DMS114 treated with DMSO at 0.1 percent for 48 hours (cell line): ENCODE data around the gene OR11H6.
"Not testable (repeated sequence)": the region's sequence is repeated elsewhere in the genome, so short reads cannot be mapped to it uniquely, and the experiment has no call there.

Source experiments
- DNase-seq: peaks from one replicate; lab custom pipeline; 2025; ENCODE audit not compliant: unreplicated experiment; lab: John Stamatoyannopoulos, UW

Gene OR11H6, protein sequence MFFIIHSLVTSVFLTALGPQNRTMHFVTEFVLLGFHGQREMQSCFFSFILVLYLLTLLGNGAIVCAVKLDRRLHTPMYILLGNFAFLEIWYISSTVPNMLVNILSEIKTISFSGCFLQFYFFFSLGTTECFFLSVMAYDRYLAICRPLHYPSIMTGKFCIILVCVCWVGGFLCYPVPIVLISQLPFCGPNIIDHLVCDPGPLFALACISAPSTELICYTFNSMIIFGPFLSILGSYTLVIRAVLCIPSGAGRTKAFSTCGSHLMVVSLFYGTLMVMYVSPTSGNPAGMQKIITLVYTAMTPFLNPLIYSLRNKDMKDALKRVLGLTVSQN

DNA sequence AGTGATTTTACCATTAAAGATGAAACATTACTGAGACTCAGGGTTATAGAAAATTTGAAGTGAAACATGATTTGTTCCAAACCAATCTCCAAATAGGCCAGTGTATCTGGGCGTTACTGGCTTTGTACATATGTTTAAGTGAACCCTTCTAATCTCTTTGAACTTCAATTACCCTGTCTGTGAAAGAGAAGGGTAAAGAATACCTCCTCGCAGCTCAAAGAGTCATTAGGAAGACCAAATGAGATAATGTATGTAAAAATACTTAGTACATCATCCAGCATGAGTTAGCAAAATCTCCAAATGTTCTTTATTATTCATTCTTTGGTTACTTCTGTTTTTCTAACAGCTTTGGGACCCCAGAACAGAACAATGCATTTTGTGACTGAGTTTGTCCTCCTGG lies at the start of gene OR11H6:
Gene OR11H6, plus strand, starts transcription at position 301 of the 400 bp plus-strand sequence. Its CDS starts 0 bp downstream, at position 301.
- DNase-seq, result no peak

- DNase-seq, result not testable (repeated sequence)
These were observed 49.3 kb upstream of the OR11H6 start for GRCh38 chr14:20174205-20174604.

DNA sequence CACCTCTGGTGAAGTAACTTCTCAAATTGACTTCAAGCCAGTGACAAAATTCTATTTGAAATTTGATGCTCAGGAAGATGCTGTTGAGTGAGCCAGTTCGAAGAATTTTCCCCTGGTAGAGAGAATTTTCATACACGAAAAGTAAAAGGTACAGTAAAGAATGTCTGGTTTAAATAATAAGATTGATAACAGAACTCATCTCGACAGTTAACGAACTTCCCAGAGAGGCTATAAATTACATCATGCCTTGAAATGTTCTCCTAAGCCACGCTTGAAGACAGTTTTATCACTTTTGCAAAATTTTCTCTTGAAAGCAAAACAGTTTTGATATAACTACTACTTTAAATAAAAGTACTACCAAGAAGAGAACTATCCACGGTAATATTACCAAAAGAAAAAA lies 47.2 kb upstream of the OR11H6 start:
- no peak for DNase-seq

DNA sequence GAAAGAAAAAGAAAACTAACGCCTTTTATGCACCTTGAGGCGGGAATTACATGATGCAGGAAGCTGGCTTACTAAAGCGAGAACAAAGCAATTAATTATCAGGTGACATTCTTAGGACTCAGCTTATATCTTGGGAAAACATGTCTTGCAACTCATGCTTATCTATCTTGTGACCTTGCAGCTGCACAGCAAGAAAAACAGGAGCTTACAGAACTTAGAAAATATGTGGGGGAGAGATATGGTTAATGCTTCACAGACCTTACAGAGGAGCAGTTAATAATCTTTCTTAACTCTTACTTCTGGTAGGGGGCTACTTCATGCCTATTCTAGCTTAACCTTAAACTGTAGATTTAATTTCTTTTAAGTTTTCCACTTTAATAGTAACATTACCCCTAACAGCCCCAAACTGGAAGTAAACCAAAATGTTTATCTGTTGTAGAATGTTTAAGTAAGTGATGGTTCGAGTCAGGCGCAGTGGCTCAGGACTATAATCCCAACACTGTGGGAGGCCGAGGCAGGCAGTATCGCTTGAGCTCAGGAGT lies 46.0 kb upstream of the OR11H6 start:
- no peak for DNase-seq

GRCh38 chr14:20179218-20179617 lies 44.3 kb upstream of the OR11H6 start:
- no peak for DNase-seq

- DNase-seq, result no peak
These were observed 43.6 kb upstream of the OR11H6 start for GRCh38 chr14:20179880-20180279.

GRCh38 chr14:20180486-20180885 lies 43.0 kb upstream of the OR11H6 start:
- DNase-seq, result no peak

- no peak for DNase-seq
These were observed 39.3 kb upstream of the OR11H6 start for GRCh38 chr14:20184181-20184580.

GRCh38 chr14:20190596-20190995 lies 32.9 kb upstream of the OR11H6 start, which contains the start of gene OR11G2:
Gene OR11G2 (plus strand): TSS chr14:20190896. CDS start chr14:20197438, 6,542 bp downstream.
- no peak for DNase-seq

DNA sequence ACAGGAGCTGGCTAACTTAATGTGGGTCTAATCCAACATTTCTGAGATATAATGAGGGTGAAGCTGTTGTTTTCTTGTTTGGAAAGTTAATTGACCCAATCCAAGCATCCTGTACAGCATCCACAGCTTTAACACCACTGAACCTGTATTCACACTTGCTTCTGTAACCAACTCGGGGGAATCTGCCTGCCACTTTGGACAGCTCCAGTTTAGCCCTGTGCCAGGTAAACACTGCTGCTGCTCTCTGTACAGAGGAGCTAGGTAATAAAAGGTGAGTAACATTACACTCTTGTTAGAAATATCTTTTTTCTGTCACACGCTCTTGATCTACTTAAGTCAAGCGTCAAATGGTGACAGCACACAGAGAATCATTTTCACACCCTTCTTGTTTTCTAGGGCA lies 32.1 kb upstream of the OR11H6 start:
- no peak for DNase-seq

- DNase-seq, result no peak
These were observed 29.4 kb upstream of the OR11H6 start for GRCh38 chr14:20194101-20194500.

GRCh38 chr14:20195170-20195569 lies 28.3 kb upstream of the OR11H6 start:
- DNase-seq, result not testable (repeated sequence)

DNA sequence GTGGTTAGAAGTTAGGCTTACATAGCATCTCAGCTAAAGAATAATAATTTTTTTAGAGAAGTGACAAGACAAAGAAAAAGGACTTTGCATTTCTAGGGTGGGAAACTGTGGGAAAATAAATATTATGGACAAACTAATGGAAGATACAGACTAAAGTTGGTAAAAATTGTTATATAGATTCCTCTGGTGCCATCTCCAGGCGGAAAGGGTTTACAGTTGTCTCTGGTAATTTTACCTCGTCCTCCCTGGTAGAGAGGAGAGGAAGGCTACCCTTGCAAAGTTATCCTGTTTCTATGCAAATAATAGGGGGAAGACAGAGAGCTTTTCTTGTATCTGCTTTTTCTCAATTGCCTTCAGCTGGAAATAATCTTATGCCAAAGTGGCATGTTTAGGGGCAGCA lies 27.6 kb upstream of the OR11H6 start:
- DNase-seq, result peak; percentile 14

DNA sequence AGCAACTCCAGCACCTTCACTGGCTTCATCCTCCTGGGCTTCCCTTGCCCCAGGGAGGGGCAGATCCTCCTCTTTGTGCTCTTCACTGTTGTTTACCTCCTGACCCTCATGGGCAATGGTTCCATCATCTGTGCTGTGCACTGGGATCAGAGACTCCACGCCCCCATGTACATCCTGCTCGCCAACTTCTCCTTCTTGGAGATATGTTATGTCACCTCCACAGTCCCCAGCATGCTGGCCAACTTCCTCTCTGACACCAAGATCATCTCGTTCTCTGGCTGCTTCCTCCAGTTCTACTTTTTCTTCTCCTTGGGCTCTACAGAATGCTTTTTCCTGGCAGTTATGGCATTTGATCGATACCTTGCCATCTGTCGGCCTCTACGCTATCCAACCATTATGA lies 26.1 kb upstream of the OR11H6 start:
- DNase-seq, result no peak

- DNase-seq, result no peak
These were observed 24.5 kb upstream of the OR11H6 start for GRCh38 chr14:20198991-20199390.

- DNase-seq, result no peak
These were observed 18.8 kb upstream of the OR11H6 start for GRCh38 chr14:20204721-20205120.

GRCh38 chr14:20209595-20209994 lies 13.9 kb upstream of the OR11H6 start:
- DNase-seq, result no peak

DNA sequence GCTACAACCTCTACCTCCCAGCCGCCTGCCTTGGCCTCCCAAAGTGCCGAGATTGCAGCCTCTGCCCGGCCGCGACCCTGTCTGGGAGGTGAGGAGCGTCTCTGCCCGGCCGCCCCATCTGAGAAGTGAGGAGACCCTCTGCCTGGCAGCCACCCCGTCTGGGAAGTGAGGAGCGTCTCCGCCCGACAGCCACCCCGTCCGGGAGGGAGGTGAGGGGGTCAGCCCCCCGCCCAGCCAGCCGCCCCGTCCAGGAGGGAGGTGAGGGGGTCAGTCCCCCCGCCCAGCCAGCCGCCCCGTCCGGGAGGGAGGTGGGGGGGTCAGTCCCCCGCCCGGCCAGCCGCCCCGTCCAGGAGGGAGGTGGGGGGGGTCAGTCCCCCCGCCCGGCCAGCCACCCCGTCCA lies 11.1 kb upstream of the OR11H6 start:
- not testable (repeated sequence) for DNase-seq

GRCh38 chr14:20215196-20215595 lies 8.3 kb upstream of the OR11H6 start:
- no peak for DNase-seq

GRCh38 chr14:20219033-20219432 lies 4.5 kb upstream of the OR11H6 start:
- no peak for DNase-seq

- DNase-seq, result no peak
These were observed 5.2 kb downstream of the OR11H6 start, which contains the start of gene OR11H7 for GRCh38 chr14:20228681-20229080. Gene OR11H7 (plus strand): TSS chr14:20228981.

DNA sequence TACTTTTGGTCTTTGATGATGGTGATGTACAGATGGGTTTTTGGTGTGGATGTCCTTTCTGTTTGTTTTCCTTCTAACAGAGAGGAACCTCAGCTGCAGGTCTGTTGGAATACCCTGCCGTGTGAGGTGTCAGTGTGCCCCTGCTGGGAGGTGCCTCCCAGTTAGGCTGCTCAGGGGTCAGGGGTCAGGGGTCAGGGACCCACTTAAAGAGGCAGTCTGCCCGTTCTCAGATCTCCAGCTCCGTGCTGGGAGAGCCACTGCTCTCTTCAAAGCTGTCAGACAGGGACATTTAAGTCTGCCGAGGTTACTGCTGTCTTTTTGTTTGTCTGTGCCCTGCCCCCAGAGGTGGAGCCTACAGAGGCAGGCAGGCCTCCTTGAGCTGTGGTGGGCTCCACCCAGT lies 11.9 kb downstream of the OR11H6 start:
- DNase-seq, result not testable (repeated sequence)
